PFSK-1 (cell line): ENCODE measurements around the gene NECAB2.

ENCODE experiments used
- FOXP2 ChIP-seq: optimal IDR thresholded peaks from 2 replicates; pipeline ENCODE3; 2011; ENCODE audit warnings: borderline replicate concordance, control low read depth, inconsistent platforms; ENCODE audit not compliant: insufficient read depth; ENCODE audit errors: extremely low read length, extremely low read depth
- POLR2AphosphoS5 ChIP-seq: IDR thresholded peaks from 2 replicates; pipeline ENCODE4 v1.6.1; 2012; ENCODE audit warnings: low read depth, mild to moderate bottlenecking, control low read depth, low read length, moderate library complexity
- REST ChIP-seq, 2 experiments: IDR thresholded peaks; 2 replicates each; pipeline versions ENCODE4 v1.6.1 to v1.8.0; 2011 to 2012; ENCODE audit warnings: low read depth in 2 of 2, low read length in 2 of 2, control low read depth in 1 of 2, inconsistent platforms in 1 of 2, mild to moderate bottlenecking in 1 of 2, moderate library complexity in 1 of 2; ENCODE audit not compliant: insufficient read depth in 1 of 2
- SIN3A ChIP-seq: IDR thresholded peaks from 2 replicates; pipeline ENCODE4 v1.6.1; 2012; ENCODE audit warnings: mild to moderate bottlenecking, low read length, moderate library complexity, borderline replicate concordance; ENCODE audit not compliant: insufficient read depth
- TAF1 ChIP-seq: IDR thresholded peaks from 2 replicates; pipeline ENCODE4 v1.6.1; 2012; ENCODE audit warnings: low read length, control low read depth, borderline replicate concordance; ENCODE audit not compliant: insufficient read depth

Gene NECAB2

GRCh38 chr16:83995754-83996153 is 27.7 kb downstream of the NECAB2 start:
- no peak for TF ChIP-seq REST (IDR thresholded peaks at IDR 0.05; ENCODE audit: insufficient read depth in 1 of 2, low read depth in 2 of 2, low read length in 2 of 2)
- no peak for TF ChIP-seq TAF1
- no peak for TF ChIP-seq FOXP2
- no peak for TF ChIP-seq SIN3A
- TF ChIP-seq POLR2AphosphoS5: no peak

- TF ChIP-seq FOXP2 (no peak), TAF1 (no peak), POLR2AphosphoS5 (no peak), REST (IDR thresholded peaks at IDR 0.05; ENCODE audit: insufficient read depth in 1 of 2, low read depth in 2 of 2, low read length in 2 of 2) (no peak), SIN3A (no peak)
Measured at GRCh38 chr16:83996481-83997252, 28.6 kb downstream of the NECAB2 start.

GRCh38 chr16:83998091-83998490 is 30.0 kb downstream of the NECAB2 start:
- TF ChIP-seq REST (IDR thresholded peaks at IDR 0.05; ENCODE audit: insufficient read depth in 1 of 2, low read depth in 2 of 2, low read length in 2 of 2): no peak
- TF ChIP-seq POLR2AphosphoS5: no peak
- TF ChIP-seq SIN3A: no peak
- no peak for TF ChIP-seq TAF1
- no peak for TF ChIP-seq FOXP2

- TF ChIP-seq SIN3A (no peak), FOXP2 (no peak), POLR2AphosphoS5 (no peak), TAF1 (no peak), REST (IDR thresholded peaks at IDR 0.05; ENCODE audit: insufficient read depth in 1 of 2, low read depth in 2 of 2, low read length in 2 of 2) (no peak)
Measured at GRCh38 chr16:84000989-84001642, 33.1 kb downstream of the NECAB2 start.

- TF ChIP-seq FOXP2 (no peak), SIN3A (no peak), POLR2AphosphoS5 (no peak)
Measured at GRCh38 chr16:84001726-84002125, 33.7 kb downstream of the NECAB2 start.
